HepG2 (cell line): Measurements from ENCODE around the gene BTN1A1. TPM values are rescaled to one million over a fixed set of nuclear protein-coding genes. Genes with fewer than 3 reads are reported as not detected.

Experiments
- CEBPG ChIP-seq: IDR thresholded peaks from 2 replicates; pipeline ENCODE4 v1.6.1; 2016
- EED ChIP-seq: sonication (generic); formaldehyde crosslinking; IDR thresholded peaks from 2 replicates; pipeline ENCODE4 v1.5.0; 2020; ENCODE audit warnings: mild to moderate bottlenecking, missing genetic modification reagents
- GLI4 ChIP-seq: sonication (generic); formaldehyde crosslinking; IDR thresholded peaks from 2 replicates; pipeline ENCODE4 v1.5.1; 2020; ENCODE audit warnings: missing genetic modification reagents, mild to moderate bottlenecking, moderate library complexity, borderline replicate concordance
- HMGXB4 ChIP-seq, 2 experiments: sonication (generic) in 1 of 2; formaldehyde crosslinking in 1 of 2; IDR thresholded peaks; 2 replicates each; pipeline versions ENCODE4 v1.4.0 to v1.6.1; 2018 to 2020; ENCODE audit warnings: missing genetic modification reagents in 2 of 2, borderline replicate concordance in 1 of 2, low read depth in 1 of 2, mild to moderate bottlenecking in 1 of 2, missing biosample characterization in 1 of 2
- HNF1A ChIP-seq, 2 experiments: sonication (generic) in 1 of 2; formaldehyde crosslinking in 1 of 2; IDR thresholded peaks; 2 replicates each; pipeline versions ENCODE4 v1.4.0 to v1.6.1; 2016 to 2020; ENCODE audit warnings: borderline replicate concordance in 1 of 2, low read depth in 1 of 2, mild to moderate bottlenecking in 1 of 2, missing genetic modification reagents in 1 of 2
- KDM5B ChIP-seq: sonication (generic); formaldehyde crosslinking; IDR thresholded peaks from 2 replicates; pipeline ENCODE4 v1.4.0; 2020; ENCODE audit warnings: missing genetic modification reagents, mild to moderate bottlenecking, borderline replicate concordance
- MTA1 ChIP-seq: sonication (generic); formaldehyde crosslinking; IDR thresholded peaks from 2 replicates; pipeline ENCODE4 v1.4.0; 2020; ENCODE audit warnings: missing genetic modification reagents, mild to moderate bottlenecking, borderline replicate concordance
- SOX13 ChIP-seq, 3 experiments: fragments of 450-650 bp in 1 of 3; sonication (generic) in 1 of 3; formaldehyde crosslinking in 1 of 3; IDR thresholded peaks in 2 of 3; conservative IDR thresholded peaks in 1 of 3; 2 replicates each; pipeline versions ENCODE4 v1.5.0 to v1.6.1; 2016 to 2020; ENCODE audit warnings: antibody characterized with exemption in 1 of 3, mild to moderate bottlenecking in 1 of 3, missing compliant biosample characterization in 1 of 3, missing genetic modification reagents in 1 of 3, moderate library complexity in 1 of 3
- ZFY ChIP-seq: sonication (generic); formaldehyde crosslinking; IDR thresholded peaks from 2 replicates; pipeline ENCODE4 v1.4.0; 2020; ENCODE audit warnings: missing genetic modification reagents
- ZNF512 ChIP-seq: sonication (generic); formaldehyde crosslinking; IDR thresholded peaks from 2 replicates; pipeline ENCODE4 v1.4.0; 2020; ENCODE audit warnings: mild to moderate bottlenecking, missing genetic modification reagents
- ZNF670 ChIP-seq: sonication (generic); formaldehyde crosslinking; IDR thresholded peaks from 2 replicates; pipeline ENCODE4 v1.8.0; 2022; ENCODE audit warnings: mild to moderate bottlenecking, missing genetic modification reagents, borderline replicate concordance
- ZNF687 ChIP-seq: sonication (generic); formaldehyde crosslinking; IDR thresholded peaks from 2 replicates; pipeline ENCODE4 v1.5.1; 2020; ENCODE audit warnings: mild to moderate bottlenecking, missing genetic modification reagents, moderate library complexity
- ZNF879 ChIP-seq: sonication (generic); formaldehyde crosslinking; IDR thresholded peaks from 2 replicates; pipeline ENCODE4 v1.8.1; 2023; ENCODE audit warnings: missing genetic modification reagents
- polyA plus RNA-seq, 8 experiments: library from polyadenylated mRNA; depleted of rRNA in 3 of 8; stranded (reverse) in 7 of 8; unstranded in 1 of 8; fragments of >200 nt; fragmentation: Illumina TruSeq in 4 of 8; extraction: Trizol in 4 of 8; gene quantifications; 2 replicates each; pipeline versions ENCODE4 v1.2.1 to v1.2.3, GENCODE V29; 2011 to 2016; ENCODE audit warnings: low read depth in 4 of 8, missing spikeins in 1 of 8, mixed read lengths in 1 of 8; ENCODE audit not compliant: insufficient read depth in 1 of 8
- total RNA-seq, 5 experiments: library from RNA; depleted of rRNA; stranded (reverse); fragments of >200 nt; fragmentation: Illumina TruSeq; extraction: Trizol; gene quantifications; 2 replicates each; pipeline ENCODE4 v1.2.3, GENCODE V29; 2016; ENCODE audit warnings: low read depth in 1 of 5

BTN1A1 gene
- total and polyA plus RNA-seq, 2 of the 13 experiments (the other 11 are each of a cell fraction or from before 2014, with no cell fraction given) = 0.04 TPM; not detected in 1

GRCh38 chr6:26457264-26457805 is 42.8 kb upstream of the BTN1A1 start (continued):
- TF ChIP-seq ZNF687 (CRISPR knock-in tag) (peak; percentile 42), GLI4 (CRISPR knock-in tag) (0 out of 2 replicates have a peak, but pooled peaks have one; percentile 48), SOX13 (IDR thresholded peaks at IDR 0.05) (no peak), SOX13 (CRISPR knock-in tag; conservative IDR thresholded peaks at IDR 0.05 in 1 of 2, IDR thresholded peaks at IDR 0.05 in 1 of 2) (no peak), KDM5B (CRISPR knock-in tag) (0 out of 2 replicates have a peak, but pooled peaks have one; percentile 54), EED (CRISPR knock-in tag) (no peak), CEBPG (CRISPR knock-in tag) (no peak), HMGXB4 (CRISPR knock-in tag; IDR thresholded peaks at IDR 0.05; ENCODE audit: borderline replicate concordance in 1 of 2, low read depth in 1 of 2) (no peak), HNF1A (IDR thresholded peaks at IDR 0.05; ENCODE audit: low read depth) (no peak), HNF1A (CRISPR knock-in tag; IDR thresholded peaks at IDR 0.05; ENCODE audit: borderline replicate concordance) (no peak), MTA1 (CRISPR knock-in tag) (no peak), ZFY (CRISPR knock-in tag) (peak; percentile 50; the same call in 1 of the 2 replicates), ZNF670 (CRISPR knock-in tag) (peak; percentile 67; the same call in 1 of the 2 replicates), ZNF512 (CRISPR knock-in tag) (no peak), ZNF879 (CRISPR knock-in tag) (no peak)
